Common myeloid progenitor, CD34-positive (primary cell): ENCODE measurements around the gene SSR1.

Experiments used
- CTCF ChIA-PET: fragments of 350-600 bp; sonication (Branson Sonifier 250); formaldehyde crosslinking; loops from one replicate; lab custom pipeline; 2021; ENCODE audit warnings: antibody characterized with exemption; lab: Charles Lee
- POLR2A ChIA-PET: fragments of 350-600 bp; sonication (Branson Sonifier 250); formaldehyde crosslinking; loops from one replicate; lab custom pipeline; 2021; ENCODE audit warnings: antibody characterized with exemption; lab: Charles Lee
- DNase-seq, 3 donors: peaks; one replicate each; pipeline versions ENCODE4 v3.0.0 to v3.0.0-alpha.2; 2013
- H3K27ac ChIP-seq, 2 experiments: 1 replicate in 1 of 2; 2 replicates in 1 of 2; pipeline ENCODE4 v1.7.0; 2013; ENCODE audit warnings: inconsistent platforms in 2 of 2, low read length in 2 of 2, mild to moderate bottlenecking in 2 of 2, low read depth in 1 of 2, moderate library complexity in 1 of 2; ENCODE audit not compliant: severe bottlenecking in 2 of 2, insufficient read depth in 1 of 2, poor library complexity in 1 of 2
- H3K27me3 ChIP-seq, 5 experiments: replicated peaks in 2 of 5; 1 replicate in 3 of 5; 2 replicates in 2 of 5; pipeline versions ENCODE4 v1.6.1 to v1.7.0; 2013; ENCODE audit warnings: low read length in 4 of 5, mild to moderate bottlenecking in 2 of 5, moderate library complexity in 2 of 5, inconsistent platforms in 1 of 5; ENCODE audit not compliant: insufficient read depth in 5 of 5, control insufficient read depth in 4 of 5
- H3K36me3 ChIP-seq, 4 experiments: 1 replicate in 2 of 4; 2 replicates in 2 of 4; pipeline versions ENCODE4 v1.6.1 to v1.7.0; 2013; ENCODE audit warnings: low read length in 3 of 4, control low read depth in 1 of 4, mild to moderate bottlenecking in 1 of 4; ENCODE audit not compliant: control insufficient read depth in 4 of 4, insufficient read depth in 4 of 4
- H3K4me1 ChIP-seq, 4 experiments: 1 replicate in 3 of 4; 2 replicates in 1 of 4; pipeline versions ENCODE4 v1.6.1 to v1.7.1; 2013; ENCODE audit warnings: low read length in 3 of 4, mild to moderate bottlenecking in 3 of 4, control low read depth in 1 of 4, inconsistent platforms in 1 of 4, moderate library complexity in 1 of 4; ENCODE audit not compliant: control insufficient read depth in 4 of 4, insufficient read depth in 4 of 4; ENCODE audit errors: control extremely low read depth in 1 of 4
- H3K4me3 ChIP-seq, 7 experiments: 1 replicate in 4 of 7; 2 replicates in 3 of 7; pipeline versions ENCODE4 v1.5.1 to v1.7.0; 2013; ENCODE audit warnings: mild to moderate bottlenecking in 7 of 7, low read length in 6 of 7, moderate library complexity in 6 of 7, inconsistent platforms in 2 of 7, low read depth in 2 of 7, control low read depth in 1 of 7; ENCODE audit not compliant: insufficient read depth in 4 of 7, control insufficient read depth in 1 of 7; ENCODE audit errors: extremely low read depth in 1 of 7
- H3K9me3 ChIP-seq, 5 experiments: 1 replicate in 4 of 5; 2 replicates in 1 of 5; pipeline versions ENCODE4 v1.6.1 to v1.7.1; 2013; ENCODE audit warnings: low read length in 4 of 5, mild to moderate bottlenecking in 2 of 5, inconsistent platforms in 1 of 5, low read depth in 1 of 5, moderate library complexity in 1 of 5; ENCODE audit not compliant: control insufficient read depth in 4 of 5, insufficient read depth in 2 of 5; ENCODE audit errors: control extremely low read depth in 1 of 5
- WGBS: methylation state at CpG from one replicate; pipeline ENCODE4 v1.1.5; 2013; ENCODE audit not compliant: insufficient coverage; 5-methylcytosine and 5-hydroxymethylcytosine counted together

Gene SSR1

GRCh38 chr6:7261032-7261841 lies 51.8 kb downstream of the SSR1 start:
- 1% methylated on average over 40 of the region's 43 CpGs for WGBS
- peak; percentile 70 to 91 (median 88) for DNase-seq
- peak overlapping the region; percentile 10 to 79 (median 64) for H3K4me3 ChIP-seq
- no peaks in the 10 kb centered on the region for H3K36me3 ChIP-seq
- POLR2A ChIA-PET = interaction anchor here (0.6 to 1.2 kb wide), 2 partner anchors 9 to 145 kb away, joined by 3 to 4 read pairs; no protein-coding TSS in a partner anchor
- H3K9me3 ChIP-seq = peaks cover 0 to 4% (median 0%) of the 10 kb centered on the region in 5 experiments
- peak overlapping the region in 1 of 2 experiments; percentile 29 for H3K27ac ChIP-seq
- peaks cover 4 to 24% (median 13%) of the 10 kb centered on the region in 4 experiments for H3K4me1 ChIP-seq
- CTCF ChIA-PET = interaction anchor here (0.9 to 2.5 kb wide), 3 partner anchors 14 to 17 kb away, joined by 3 to 12 read pairs (median 3); no protein-coding TSS in a partner anchor
- no peaks in the 10 kb centered on the region for H3K27me3 ChIP-seq

GRCh38 chr6:7260291-7261031 lies 52.5 kb downstream of the SSR1 start:
- 58% methylated on average over 12 of the region's 13 CpGs for WGBS
- Histone ChIP-seq H3K9me3 (peaks cover 0 to 4% (median 0%) of the 10 kb centered on the region in 5 experiments), H3K4me3 (peak overlapping the region; percentile 10 to 79 (median 64)), H3K27me3 (no peaks in the 10 kb centered on the region), H3K27ac (peak overlapping the region in 1 of 2 experiments; percentile 29), H3K36me3 (no peaks in the 10 kb centered on the region), H3K4me1 (peaks cover 4 to 27% (median 17%) of the 10 kb centered on the region in 4 experiments)
- POLR2A ChIA-PET = interaction anchor here (0.5 to 1.2 kb wide), 2 partner anchors 8 to 1314 kb away, joined by 3 to 4 read pairs; no protein-coding TSS in a partner anchor
- CTCF ChIA-PET = interaction anchor here (0.7 to 1.5 kb wide), 3 partner anchors 14 to 173 kb away, joined by 3 to 5 read pairs (median 3); no protein-coding TSS in a partner anchor
- DNase-seq = peak in 1 of 3 donors; percentile 21

- ChIA-PET POLR2A (no interaction called here), CTCF (no interaction called here)
- 95% methylated on average over 8 of the region's 9 CpGs for WGBS
- H3K36me3 ChIP-seq = no peaks in the 10 kb centered on the region
- H3K27me3 ChIP-seq = no peaks in the 10 kb centered on the region
- no peak overlapping the region for H3K4me3 ChIP-seq
- no peak overlapping the region for H3K27ac ChIP-seq
- H3K9me3 ChIP-seq = peaks cover 0 to 4% (median 0%) of the 10 kb centered on the region in 5 experiments
- peaks cover 4 to 49% (median 32%) of the 10 kb centered on the region in 4 experiments for H3K4me1 ChIP-seq
- DNase-seq = no peak
Observed at GRCh38 chr6:7258231-7258763, 54.7 kb downstream of the SSR1 start.

GRCh38 chr6:7257521-7258230 lies 55.3 kb downstream of the SSR1 start:
- CTCF ChIA-PET = no interaction called here
- Histone ChIP-seq H3K27ac (no peak overlapping the region), H3K4me3 (no peak overlapping the region), H3K27me3 (no peaks in the 10 kb centered on the region), H3K36me3 (no peaks in the 10 kb centered on the region), H3K4me1 (peaks cover 0 to 44% (median 32%) of the 10 kb centered on the region in 4 experiments), H3K9me3 (peaks cover 0 to 4% (median 0%) of the 10 kb centered on the region in 5 experiments)
- DNase-seq = no peak
- POLR2A ChIA-PET = no interaction called here
- over 99% methylated on average over 16 of the region's 18 CpGs for WGBS

- no peak for DNase-seq
- Histone ChIP-seq H3K36me3 (peaks cover 0 to 7% (median 4%) of the 10 kb centered on the region in 4 experiments), H3K27me3 (no peaks in the 10 kb centered on the region), H3K9me3 (peaks cover 0 to 4% (median 0%) of the 10 kb centered on the region in 5 experiments), H3K27ac (no peak overlapping the region), H3K4me3 (no peak overlapping the region), H3K4me1 (peaks cover 0 to 51% (median 31%) of the 10 kb centered on the region in 4 experiments)
- ChIA-PET CTCF (no interaction called here), POLR2A (no interaction called here)
- WGBS = 96% methylated on average over 4 of the region's 4 CpGs
Observed at GRCh38 chr6:7256785-7257184, 56.2 kb downstream of the SSR1 start.

- Histone ChIP-seq H3K9me3 (peaks cover 0 to 4% (median 0%) of the 10 kb centered on the region in 5 experiments), H3K27ac (peak overlapping the region in 1 of 2 experiments; percentile 54), H3K4me1 (peaks cover 0 to 45% (median 26%) of the 10 kb centered on the region in 4 experiments), H3K4me3 (peak overlapping the region in 1 of 7 experiments; percentile 37), H3K36me3 (peaks cover 0 to 15% (median 8%) of the 10 kb centered on the region in 4 experiments), H3K27me3 (no peaks in the 10 kb centered on the region)
- ChIA-PET CTCF (interaction anchor here (1.0 to 5.5 kb wide), 4 partner anchors 13 to 360 kb away, joined by 3 to 38 read pairs (median 6); no protein-coding TSS in a partner anchor), POLR2A (interaction anchor here (0.6 kb wide), 1 partner anchor 12 kb away, joined by 3 read pairs; no protein-coding TSS in a partner anchor)
- WGBS = 100% methylated on average over 3 of the region's 5 CpGs
- no peak for DNase-seq
Observed at GRCh38 chr6:7255918-7256317, 57.1 kb downstream of the SSR1 start.
